ENCODE data around the gene PSD. TPM values are rescaled to one million over a fixed set of nuclear protein-coding genes. Genes with fewer than 3 reads are reported as not detected.

PSD gene
- total and polyA plus RNA-seq, 7 donors, result 0.15 to 1.7 (median 0.51) TPM; not detected in 1

DNA sequence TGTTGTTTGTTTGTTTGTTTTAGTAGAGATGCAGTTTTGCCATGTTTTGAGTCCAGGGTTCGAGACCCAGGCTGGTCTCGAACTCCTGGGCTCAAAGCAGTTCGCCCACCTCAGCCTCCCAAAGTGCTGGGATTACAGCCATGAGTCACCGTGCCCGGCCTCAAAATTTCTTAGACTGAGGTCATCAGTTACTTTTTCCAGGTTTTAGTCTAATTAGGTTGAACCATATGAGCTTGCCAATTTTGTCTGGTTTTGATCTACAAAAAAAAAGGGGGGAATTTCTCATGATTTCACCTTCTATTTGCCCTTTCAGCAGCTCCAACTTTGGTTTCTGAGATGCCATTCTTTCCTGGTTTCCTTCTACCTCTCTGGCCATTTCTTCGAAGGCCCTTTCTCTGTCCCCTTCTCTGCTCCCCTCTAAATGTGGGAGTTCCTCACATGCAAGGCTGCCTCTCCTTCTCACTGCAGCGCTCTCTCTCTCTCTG lies 8.3 kb upstream of the PSD start:
- WGBS, 3 donors, result 79 to 80% (median 80%) methylated on average over 7 of the region's 7 CpGs
- H3K27ac ChIP-seq, result no peak overlapping the region
- H3K36me3 ChIP-seq (ENCODE audit: insufficient read depth in 1 of 2, low read depth in 1 of 2), result peaks cover 0 to 23% of the 10 kb centered on the region in 2 donors
- H3K9me3 ChIP-seq, result no peaks in the 10 kb centered on the region
- H3K4me1 ChIP-seq, result peaks cover 19% of the 10 kb centered on the region
- intact Hi-C loops (cut with DNase I), result no loop called here
- no peak overlapping the region for H3K4me3 ChIP-seq
- ATAC-seq, result no peak
- H3K27me3 ChIP-seq (ENCODE audit: insufficient read depth in 3 of 3, low read length in 2 of 3), result no peaks in the 10 kb centered on the region
- no peak for DNase-seq
- TF ChIP-seq, protein P1, sequence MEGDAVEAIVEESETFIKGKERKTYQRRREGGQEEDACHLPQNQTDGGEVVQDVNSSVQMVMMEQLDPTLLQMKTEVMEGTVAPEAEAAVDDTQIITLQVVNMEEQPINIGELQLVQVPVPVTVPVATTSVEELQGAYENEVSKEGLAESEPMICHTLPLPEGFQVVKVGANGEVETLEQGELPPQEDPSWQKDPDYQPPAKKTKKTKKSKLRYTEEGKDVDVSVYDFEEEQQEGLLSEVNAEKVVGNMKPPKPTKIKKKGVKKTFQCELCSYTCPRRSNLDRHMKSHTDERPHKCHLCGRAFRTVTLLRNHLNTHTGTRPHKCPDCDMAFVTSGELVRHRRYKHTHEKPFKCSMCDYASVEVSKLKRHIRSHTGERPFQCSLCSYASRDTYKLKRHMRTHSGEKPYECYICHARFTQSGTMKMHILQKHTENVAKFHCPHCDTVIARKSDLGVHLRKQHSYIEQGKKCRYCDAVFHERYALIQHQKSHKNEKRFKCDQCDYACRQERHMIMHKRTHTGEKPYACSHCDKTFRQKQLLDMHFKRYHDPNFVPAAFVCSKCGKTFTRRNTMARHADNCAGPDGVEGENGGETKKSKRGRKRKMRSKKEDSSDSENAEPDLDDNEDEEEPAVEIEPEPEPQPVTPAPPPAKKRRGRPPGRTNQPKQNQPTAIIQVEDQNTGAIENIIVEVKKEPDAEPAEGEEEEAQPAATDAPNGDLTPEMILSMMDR (IDR thresholded peaks at IDR 0.05), result no peak

DNA sequence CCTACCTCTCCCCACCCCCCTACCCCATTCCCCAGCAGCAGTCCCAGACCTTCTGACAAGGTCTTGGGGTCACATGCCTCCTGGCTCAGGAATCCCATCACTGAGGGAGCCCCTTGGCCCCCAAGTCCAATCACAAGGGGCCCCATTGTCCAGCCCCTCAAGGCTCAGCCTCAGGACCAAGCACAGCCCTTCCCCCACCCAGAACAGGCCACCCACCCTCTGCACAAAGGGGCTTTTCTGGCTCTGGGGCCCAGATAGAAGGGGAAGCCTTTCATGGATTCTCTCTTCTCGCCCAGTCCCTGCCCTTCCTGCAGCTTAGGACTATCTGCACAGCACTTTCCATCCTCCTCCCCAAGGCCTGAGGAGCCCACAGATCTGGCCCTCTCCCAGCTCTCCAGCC lies 6.9 kb upstream of the PSD start:
- Histone ChIP-seq H3K36me3 (ENCODE audit: insufficient read depth in 1 of 2, low read depth in 1 of 2) (peaks cover 0 to 23% of the 10 kb centered on the region in 2 donors), H3K4me3 (no peak overlapping the region), H3K9me3 (no peaks in the 10 kb centered on the region), H3K27ac (no peak overlapping the region), H3K4me1 (peaks cover 13% of the 10 kb centered on the region), H3K27me3 (ENCODE audit: insufficient read depth in 3 of 3, low read length in 2 of 3) (no peaks in the 10 kb centered on the region)
- ATAC-seq, result no peak
- WGBS, 3 donors, result 82 to 89% (median 83%) methylated on average over 1 of the region's 1 CpG
- intact Hi-C loops (cut with DNase I), result no loop called here
- TF ChIP-seq, protein P1 (IDR thresholded peaks at IDR 0.05), result no peak
- no peak for DNase-seq

DNA sequence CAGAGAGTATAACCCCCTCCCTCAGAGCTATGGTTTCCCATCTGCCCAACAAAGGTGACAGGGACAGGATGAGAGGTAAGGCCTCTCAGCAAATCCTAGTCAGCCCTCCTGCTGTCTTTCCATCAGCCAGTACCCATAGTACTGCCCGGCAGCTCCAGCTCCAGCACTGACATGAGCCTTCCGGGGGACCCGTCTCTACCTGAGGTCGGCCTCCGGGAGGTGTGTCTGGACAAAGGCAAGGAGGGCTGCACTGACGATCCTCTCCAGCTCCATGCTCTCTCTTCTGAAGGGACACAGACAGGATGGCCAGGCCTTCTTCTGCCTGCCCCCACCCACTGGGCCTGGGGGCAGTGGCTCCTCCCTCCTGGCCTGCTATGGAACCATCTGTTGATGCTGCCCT lies 6.3 kb upstream of the PSD start:
- Histone ChIP-seq H3K4me3 (no peak overlapping the region), H3K27me3 (ENCODE audit: insufficient read depth in 3 of 3, low read length in 2 of 3) (no peaks in the 10 kb centered on the region), H3K9me3 (no peaks in the 10 kb centered on the region), H3K36me3 (ENCODE audit: insufficient read depth in 1 of 2, low read depth in 1 of 2) (peaks cover 0 to 23% of the 10 kb centered on the region in 2 donors), H3K4me1 (peaks cover 17% of the 10 kb centered on the region), H3K27ac (no peak overlapping the region)
- no peak for DNase-seq
- ATAC-seq, result no peak
- TF ChIP-seq, protein P1 (IDR thresholded peaks at IDR 0.05), result no peak
- intact Hi-C loops (cut with DNase I), result loop anchor here in 1 of 2 donors (5.0 kb wide), 1 partner anchor 52 kb away; no protein-coding TSS in a partner anchor
- WGBS, 3 donors, result 82 to 86% (median 82%) methylated on average over 6 of the region's 6 CpGs

DNA sequence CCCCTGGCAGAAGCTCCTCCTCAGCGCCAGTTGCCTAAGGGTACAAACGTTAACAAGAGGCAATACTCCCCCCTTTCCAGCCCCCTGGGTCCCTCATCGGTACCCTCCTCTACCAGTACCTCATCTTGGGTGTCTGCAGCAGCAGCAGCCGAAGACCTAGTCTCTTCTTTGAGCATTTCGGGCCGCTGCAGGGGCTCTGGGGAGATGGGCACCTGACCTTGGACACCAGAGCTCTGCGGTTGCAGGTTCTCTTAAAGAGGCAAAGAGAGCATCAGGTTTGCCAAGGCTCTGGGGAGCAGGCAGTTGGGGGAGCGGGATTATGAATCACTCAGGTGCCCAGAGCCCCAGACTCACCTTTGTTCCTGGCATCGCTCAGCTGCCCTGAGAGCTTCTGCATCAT lies 5.6 kb upstream of the PSD start:
- 75 to 93% (median 84%) methylated on average over 9 of the region's 9 CpGs for WGBS, 3 donors
- TF ChIP-seq, protein P1 (IDR thresholded peaks at IDR 0.05), result no peak
- Histone ChIP-seq H3K4me3 (no peak overlapping the region), H3K4me1 (peaks cover 20% of the 10 kb centered on the region), H3K36me3 (ENCODE audit: insufficient read depth in 1 of 2, low read depth in 1 of 2) (peaks cover 0 to 23% of the 10 kb centered on the region in 2 donors), H3K27ac (no peak overlapping the region), H3K9me3 (no peaks in the 10 kb centered on the region), H3K27me3 (ENCODE audit: insufficient read depth in 3 of 3, low read length in 2 of 3) (no peaks in the 10 kb centered on the region)
- DNase-seq, result no peak
- ATAC-seq, result no peak
- intact Hi-C loops (cut with DNase I), result loop anchor here in 1 of 2 donors (5.0 kb wide), 1 partner anchor 53 kb away; no protein-coding TSS in a partner anchor
